NCI-H510A (cell line): ENCODE data around the gene SFMBT2.
"Not testable (repeated sequence)": the region's sequence is repeated elsewhere in the genome, so short reads cannot be mapped to it uniquely, and the experiment has no call there.

Source experiments
- DNase-seq: peaks from one replicate; lab custom pipeline; 2025; lab: John Stamatoyannopoulos, UW

The SFMBT2 gene

DNA sequence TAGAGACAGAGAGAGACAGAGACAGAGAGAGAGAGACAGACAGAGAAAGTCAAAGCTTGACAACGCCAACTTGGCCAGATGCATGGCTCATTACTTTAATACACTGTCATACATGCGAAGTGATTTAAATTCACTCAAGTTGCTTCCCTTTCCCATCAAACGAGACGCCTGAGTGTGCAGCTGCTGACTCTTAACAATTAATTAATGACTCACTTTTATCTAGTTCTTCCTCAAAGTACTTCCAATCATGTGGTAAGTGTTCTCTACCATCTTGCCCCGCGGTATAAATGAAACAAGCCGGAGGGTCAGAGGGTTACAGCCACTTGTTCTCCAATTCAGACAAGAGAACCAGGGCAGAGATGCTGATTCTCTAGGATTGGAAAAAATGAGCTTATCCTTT, 90.8 kb downstream of the SFMBT2 start:
- no peak for DNase-seq

DNA sequence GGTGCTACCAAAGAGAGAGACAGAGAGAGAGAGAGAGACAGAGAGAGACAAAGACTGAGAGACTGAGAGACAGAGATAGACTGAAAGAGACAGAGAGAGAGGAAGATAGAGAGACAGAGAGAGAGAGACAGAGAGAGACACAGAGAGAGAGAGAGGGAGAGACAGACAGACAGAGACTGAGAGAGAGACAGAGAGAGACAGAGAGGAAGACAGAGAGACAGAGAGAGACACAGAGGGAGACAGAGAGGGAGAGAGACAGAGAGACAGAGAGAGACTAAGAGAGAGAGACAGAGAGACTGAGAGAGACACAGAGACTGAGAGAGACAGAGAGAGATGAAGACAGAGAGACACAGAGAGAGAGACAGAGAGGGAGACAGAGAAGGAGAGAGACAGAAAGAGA, 91.2 kb downstream of the SFMBT2 start:
- DNase-seq: no peak

DNA sequence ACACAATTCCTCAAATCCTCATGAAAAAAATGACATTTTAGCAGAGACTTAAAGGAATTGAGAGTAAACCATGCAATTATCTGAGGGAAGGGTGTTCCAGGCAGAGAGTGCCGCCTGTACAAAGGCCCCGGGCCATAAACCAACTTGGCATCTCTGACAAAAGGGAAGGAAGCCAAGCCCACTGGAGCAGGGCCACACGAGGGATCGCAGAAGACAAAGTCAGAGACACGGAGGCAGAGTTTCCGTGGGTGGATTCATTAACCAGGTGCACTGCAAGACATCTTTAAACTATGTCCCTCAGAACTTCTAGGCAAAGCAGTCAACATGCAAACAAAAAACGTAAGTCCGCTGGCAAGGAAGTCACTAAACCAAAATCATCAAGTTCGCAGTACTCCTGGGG, 92.0 kb downstream of the SFMBT2 start:
- no peak for DNase-seq

DNA sequence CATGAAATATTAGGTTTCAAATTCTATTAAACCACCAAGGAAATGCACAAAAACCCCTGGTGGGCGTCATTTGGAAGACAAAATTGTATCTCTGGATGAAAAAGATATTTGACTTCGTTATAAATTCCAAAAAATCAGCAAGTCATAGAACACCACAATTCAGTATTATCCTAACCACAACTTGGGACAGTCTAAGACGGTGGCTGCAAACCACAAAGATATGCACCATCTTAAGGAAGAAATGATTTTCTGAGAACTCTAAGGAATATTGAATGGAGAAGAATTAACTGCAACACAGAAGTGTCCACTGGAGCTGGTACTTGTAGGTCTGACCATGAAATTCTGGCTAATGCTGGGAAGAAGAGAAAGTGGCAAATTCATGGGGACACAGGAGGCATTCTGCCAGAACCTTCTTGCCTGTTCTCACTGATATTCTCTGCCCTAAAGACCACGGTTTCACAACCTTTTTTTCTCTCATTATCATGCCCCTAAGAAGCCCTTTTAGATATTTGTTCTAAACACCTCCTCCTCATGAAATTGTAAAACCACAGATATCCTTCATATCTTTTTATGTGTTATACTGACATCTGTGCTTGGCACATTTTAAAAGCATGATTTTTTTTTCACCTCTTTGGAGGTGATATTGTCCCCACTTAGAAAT, 92.9 kb downstream of the SFMBT2 start:
- no peak for DNase-seq

DNA sequence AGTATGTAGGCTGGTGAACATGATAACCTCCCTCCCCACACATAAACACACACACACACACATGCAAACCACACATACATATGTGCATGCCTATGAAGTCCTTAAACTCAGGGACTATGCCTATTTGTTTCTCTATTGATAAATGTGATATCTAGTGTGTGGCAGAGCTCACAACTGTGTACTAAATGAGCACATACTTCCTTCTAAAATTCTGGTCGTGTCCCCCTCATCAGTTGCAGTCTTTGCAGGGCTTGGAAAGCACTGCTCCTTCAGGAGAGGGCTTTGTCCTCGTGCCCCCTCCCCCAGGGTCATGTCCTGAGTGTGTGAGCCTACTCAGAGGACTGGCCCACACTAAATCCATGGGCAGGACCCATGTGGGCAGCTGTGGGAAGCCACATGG, 94.0 kb downstream of the SFMBT2 start:
- DNase-seq: no peak

DNA sequence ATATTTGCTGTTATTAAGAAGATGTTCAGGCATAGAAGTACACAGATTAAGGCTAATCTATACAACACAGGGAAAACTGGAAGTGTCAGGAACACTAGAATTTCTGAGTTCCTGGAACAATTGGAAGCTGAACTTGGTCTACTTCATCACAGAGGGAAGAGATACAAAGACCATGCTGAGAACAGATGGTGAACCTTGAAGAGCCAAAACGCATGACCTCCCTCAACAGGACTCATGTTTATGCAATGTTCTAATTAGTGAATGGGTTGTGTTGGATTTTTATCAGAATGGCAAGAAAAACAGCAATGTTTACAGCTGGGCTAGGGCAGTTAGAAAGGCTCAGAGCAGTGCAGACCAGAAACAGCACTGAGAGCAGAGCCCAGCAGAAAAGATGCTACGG, 94.9 kb downstream of the SFMBT2 start:
- no peak for DNase-seq

DNA sequence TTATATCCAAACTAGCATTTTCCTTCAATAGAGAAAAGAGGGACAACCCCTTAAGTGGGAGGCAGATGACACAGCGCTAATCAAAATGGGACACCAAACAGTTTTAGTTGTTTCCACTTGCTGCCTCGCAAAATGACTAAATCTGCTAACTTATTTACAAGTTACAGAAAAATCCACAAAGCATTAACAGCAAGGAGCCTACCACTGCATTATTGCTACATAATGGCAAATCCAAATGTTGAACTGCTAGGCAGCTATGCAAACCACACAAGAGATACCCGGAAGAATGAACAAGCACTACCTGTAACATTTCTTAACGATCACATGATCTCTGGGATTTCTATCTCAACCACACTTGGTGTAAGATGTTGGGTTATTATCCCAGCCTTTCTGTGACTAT, 96.7 kb downstream of the SFMBT2 start:
- DNase-seq: no peak

DNA sequence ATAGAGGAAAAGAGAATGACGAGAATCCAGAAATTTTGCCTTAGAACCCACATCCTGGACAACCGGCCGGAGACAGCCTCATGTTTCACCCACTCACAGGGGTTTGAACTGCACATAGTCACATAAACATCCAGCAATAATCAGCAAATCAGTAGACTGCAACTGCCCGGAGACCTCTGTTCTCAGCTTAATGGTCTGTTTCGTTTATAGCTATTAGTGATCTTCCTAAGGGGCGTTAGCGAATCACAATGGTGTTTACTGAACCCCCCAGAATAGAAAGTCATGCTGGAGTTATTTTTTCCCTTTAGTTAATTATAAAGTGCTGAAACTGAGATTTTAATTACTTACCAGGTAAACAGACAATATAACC, 98.4 kb downstream of the SFMBT2 start:
- no peak for DNase-seq

DNA sequence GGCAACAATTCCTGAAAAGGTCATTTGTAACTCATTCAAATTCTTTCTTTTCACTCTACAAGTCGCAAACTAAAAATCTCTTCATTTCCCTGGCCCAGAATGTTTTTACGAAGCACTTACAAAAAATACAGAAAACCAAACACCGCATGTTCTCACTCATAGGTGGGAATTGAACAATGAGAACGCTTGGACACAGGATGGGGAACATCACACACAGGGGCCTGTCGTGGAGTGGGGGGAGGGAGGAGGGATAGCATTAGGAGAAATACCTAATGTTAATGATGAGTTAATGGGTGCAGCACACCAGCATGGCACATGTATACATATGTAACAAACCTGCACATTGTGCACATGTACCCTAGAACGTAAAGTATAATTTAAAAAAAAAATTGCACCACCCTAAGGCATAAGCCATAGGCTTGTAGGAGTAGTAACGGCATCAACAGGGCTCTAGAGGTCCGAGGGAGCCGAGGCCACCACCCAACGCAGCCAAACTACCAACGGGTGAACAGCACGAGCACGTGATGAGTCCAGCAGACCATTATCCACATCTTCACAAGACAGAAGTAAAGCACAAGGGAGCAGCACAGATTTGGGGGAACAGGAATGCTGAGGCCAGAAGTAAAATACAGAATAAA, 98.9 kb downstream of the SFMBT2 start:
- DNase-seq: not testable (repeated sequence)

- DNase-seq: no peak
Observed at GRCh38 chr10:7311218-7311849, 99.5 kb downstream of the SFMBT2 start.

DNA sequence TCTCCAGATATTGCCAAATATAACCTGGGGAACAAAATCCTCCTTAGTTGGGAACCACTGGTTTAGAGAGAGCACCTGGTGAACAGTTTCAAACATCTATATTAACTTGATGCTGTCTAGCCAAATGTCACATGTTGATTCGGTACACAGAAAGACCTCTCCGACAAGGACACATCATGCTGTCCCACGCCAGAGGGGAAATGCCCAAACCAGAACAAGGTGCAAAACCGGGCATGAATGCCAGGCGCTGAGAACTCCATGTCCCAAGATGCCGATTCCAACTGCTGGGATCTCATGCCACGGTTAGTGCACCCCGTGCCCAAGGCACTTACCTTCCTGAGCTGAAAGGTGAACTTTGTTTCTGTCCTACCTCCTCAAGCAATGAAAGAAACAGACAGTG, 100.8 kb downstream of the SFMBT2 start:
- DNase-seq: no peak

- DNase-seq: no peak
Observed at GRCh38 chr10:7308826-7309225, 102.0 kb downstream of the SFMBT2 start.

GRCh38 chr10:7306616-7307015, 104.2 kb downstream of the SFMBT2 start:
- no peak for DNase-seq

DNA sequence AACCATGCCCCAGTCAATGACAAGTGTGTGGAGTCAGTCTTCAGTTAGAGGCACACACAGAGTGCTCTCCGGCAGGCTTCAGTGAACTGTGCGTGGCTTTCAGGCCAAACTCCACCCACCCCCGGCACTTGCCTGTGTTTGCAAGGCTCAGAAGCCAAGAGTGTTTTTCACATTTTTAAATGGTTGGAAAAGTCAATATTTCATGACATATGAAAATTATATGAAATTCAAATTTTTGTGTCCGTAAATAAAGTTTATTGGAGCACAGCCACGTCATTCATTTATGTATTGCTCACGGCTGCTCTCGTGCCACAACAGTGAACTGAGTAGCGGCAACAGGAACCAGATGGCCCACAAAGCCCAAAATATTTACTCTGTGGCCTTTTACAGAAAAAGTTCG, 104.7 kb downstream of the SFMBT2 start:
- no peak for DNase-seq

DNA sequence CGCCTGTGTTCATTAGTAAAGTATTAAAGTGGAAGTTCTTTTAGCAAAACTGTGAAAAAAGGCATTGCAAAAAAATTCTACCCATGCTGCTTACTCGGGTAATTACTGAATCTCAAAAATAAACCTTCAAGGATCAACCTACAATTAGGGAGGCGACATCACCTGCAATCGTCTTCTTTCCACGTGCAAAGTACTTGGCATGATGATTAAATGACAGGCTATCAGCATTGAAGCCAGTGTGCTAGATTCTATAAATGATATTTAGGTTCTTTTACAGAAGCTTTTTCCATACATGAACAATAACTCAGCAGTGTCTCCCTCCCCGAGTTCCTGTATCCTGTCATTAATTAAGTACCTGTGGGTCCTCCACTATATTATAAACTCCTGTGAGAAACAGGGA, 105.8 kb downstream of the SFMBT2 start:
- DNase-seq: no peak

- DNase-seq: no peak
Observed at GRCh38 chr10:7304110-7304509, 106.7 kb downstream of the SFMBT2 start.

- DNase-seq: no peak
Observed at GRCh38 chr10:7302930-7303557, 107.8 kb downstream of the SFMBT2 start.

- no peak for DNase-seq
Observed at GRCh38 chr10:7302392-7302906, 108.4 kb downstream of the SFMBT2 start.

DNA sequence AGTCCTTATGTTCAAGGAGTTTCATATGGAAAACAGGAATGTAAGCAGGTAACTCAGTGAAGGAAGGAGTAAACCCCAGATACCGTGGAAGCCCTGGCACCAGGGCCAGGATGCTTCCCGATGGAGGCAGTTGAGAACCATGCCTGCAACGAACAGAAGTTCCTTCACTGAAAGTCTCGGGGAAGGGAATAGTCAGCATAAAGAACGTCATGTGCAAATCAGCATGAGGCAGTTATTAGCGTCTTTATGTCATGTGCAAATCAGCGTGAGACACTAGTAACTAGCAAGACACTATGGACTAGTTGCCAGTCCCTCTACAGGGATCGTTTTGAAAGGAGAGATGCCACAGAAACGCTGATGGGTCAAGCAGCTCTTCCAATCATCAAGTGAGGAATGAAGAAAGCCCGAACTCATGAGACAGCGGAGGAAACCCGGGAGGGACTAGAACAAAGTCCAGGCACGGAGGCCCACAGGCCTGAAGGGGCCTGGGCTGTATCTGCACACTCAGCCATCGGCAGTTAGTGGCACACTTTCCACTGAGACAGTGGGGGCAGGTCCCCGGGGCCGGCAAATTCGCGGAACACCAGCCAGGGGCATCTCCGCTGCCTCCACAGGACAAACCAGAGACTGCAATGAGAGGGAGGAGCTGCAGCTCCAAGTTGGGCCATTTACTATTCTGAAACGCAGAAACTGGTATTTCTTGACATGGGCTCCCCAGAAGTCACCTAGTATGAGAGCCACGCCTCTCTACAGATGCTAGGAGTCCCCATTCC, 109.6 kb downstream of the SFMBT2 start:
- no peak for DNase-seq

GRCh38 chr10:7300384-7300971, 110.4 kb downstream of the SFMBT2 start:
- DNase-seq: no peak

DNA sequence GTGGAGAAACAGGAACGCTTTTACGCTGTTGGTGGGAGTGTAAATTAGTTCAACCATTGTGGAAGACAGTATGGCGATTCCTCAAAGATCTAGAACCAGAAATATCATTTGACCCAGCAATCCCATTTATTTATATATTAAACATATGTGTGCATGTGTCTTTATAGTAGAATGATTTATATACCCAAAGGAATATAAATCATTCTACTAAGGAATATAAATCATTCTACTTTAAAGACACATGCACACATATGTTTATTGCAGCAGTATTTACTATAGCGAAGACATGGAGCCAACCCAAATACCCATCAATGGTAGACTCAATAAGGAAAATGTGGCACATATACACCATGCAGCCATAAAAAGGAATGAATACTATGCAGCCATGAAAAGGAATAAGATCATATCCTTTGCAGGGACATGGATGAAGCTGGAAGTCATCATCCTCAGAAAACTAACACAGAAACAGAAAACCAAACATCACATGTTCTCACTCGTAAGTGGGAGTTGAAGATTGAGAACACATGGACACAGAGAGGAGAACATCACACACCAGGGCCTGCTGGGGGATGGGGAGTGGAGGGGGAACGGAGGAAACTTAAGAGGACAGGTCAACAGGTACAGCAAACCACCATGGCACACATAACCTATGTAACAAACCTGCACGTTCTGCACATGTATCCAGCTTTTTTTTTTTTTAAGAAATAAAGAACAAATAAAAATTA, 111.1 kb downstream of the SFMBT2 start:
- peak; percentile 1 for DNase-seq
